UCSD-AML1 (cell line): ENCODE measurements around the gene AFF3.

Experiments
- DNase-seq: peaks from one replicate; lab custom pipeline; 2025; ENCODE audit not compliant: unreplicated experiment; lab: John Stamatoyannopoulos, UW

The AFF3 gene

GRCh38 chr2:100046961-100047947 lies 95.1 kb downstream of the AFF3 start:
- DNase-seq, result no peak

- no peak for DNase-seq
These were observed 97.4 kb downstream of the AFF3 start for GRCh38 chr2:100045000-100045399.

GRCh38 chr2:100043891-100044255 lies 98.5 kb downstream of the AFF3 start:
- DNase-seq, result no peak

- DNase-seq, result no peak
These were observed 99.1 kb downstream of the AFF3 start for GRCh38 chr2:100043081-100043890.

- no peak for DNase-seq
These were observed 99.8 kb downstream of the AFF3 start for GRCh38 chr2:100042562-100042961.

GRCh38 chr2:100041946-100042345 lies 100.4 kb downstream of the AFF3 start:
- no peak for DNase-seq

- no peak for DNase-seq
These were observed 101.0 kb downstream of the AFF3 start for GRCh38 chr2:100041385-100041784.

GRCh38 chr2:100040906-100041305 lies 101.5 kb downstream of the AFF3 start:
- no peak for DNase-seq

GRCh38 chr2:100039291-100039980 lies 103.0 kb downstream of the AFF3 start:
- no peak for DNase-seq

GRCh38 chr2:100038011-100038410 lies 104.4 kb downstream of the AFF3 start:
- DNase-seq, result no peak

GRCh38 chr2:100036793-100037192 lies 105.6 kb downstream of the AFF3 start:
- DNase-seq, result no peak

GRCh38 chr2:100036026-100036425 lies 106.4 kb downstream of the AFF3 start:
- no peak for DNase-seq

GRCh38 chr2:100034431-100034830 lies 108.0 kb downstream of the AFF3 start:
- no peak for DNase-seq

GRCh38 chr2:100033976-100034375 lies 108.4 kb downstream of the AFF3 start:
- DNase-seq, result no peak

GRCh38 chr2:100031604-100032003 lies 110.8 kb downstream of the AFF3 start:
- DNase-seq, result no peak

GRCh38 chr2:100029460-100029859 lies 112.9 kb downstream of the AFF3 start:
- no peak for DNase-seq

- no peak for DNase-seq
These were observed 120.5 kb downstream of the AFF3 start for GRCh38 chr2:100021791-100022340.

GRCh38 chr2:100019499-100019898 lies 122.9 kb downstream of the AFF3 start:
- DNase-seq, result no peak

GRCh38 chr2:100018341-100019193 lies 123.8 kb downstream of the AFF3 start:
- no peak for DNase-seq

GRCh38 chr2:100017633-100018032 lies 124.8 kb downstream of the AFF3 start:
- no peak for DNase-seq
